ENCODE results near the gene HKDC1.
"Not testable (repeated sequence)": the region's sequence is repeated elsewhere in the genome, so short reads cannot be mapped to it uniquely, and the experiment has no call there.

Gene HKDC1

DNA sequence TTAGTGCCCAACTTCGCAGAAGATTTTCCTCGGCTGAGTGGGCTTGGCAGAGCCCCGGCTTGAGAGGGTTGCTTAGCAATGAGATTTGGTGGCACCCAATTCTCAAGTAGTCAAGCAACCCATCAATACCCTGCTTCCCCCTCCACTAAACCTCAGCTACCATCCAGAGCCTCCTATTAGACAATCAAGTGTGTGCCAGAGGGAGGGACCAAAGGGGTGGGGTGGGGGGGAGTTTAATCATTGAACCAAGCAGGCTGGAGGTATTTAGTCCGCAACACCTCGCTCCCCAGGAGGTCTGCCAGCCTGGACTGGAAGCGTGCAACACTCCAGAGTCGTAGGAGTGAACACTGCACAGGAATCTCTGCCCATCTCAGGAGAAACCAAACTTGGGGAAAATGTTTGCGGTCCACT is at the start of gene HKDC1:
TSS of gene HKDC1 (plus strand) at position 292 of the 411 bp plus-strand sequence. CDS start at position 396, 104 bp downstream.
- no peak for DNase-seq (ENCODE audit: low read depth in 2 of 3, low spot score in 2 of 3)

- no peak for DNase-seq (ENCODE audit: low read depth in 2 of 3, low spot score in 2 of 3)
Measured at GRCh38 chr10:69172241-69172982, 47.7 kb upstream of the HKDC1 start.

DNA sequence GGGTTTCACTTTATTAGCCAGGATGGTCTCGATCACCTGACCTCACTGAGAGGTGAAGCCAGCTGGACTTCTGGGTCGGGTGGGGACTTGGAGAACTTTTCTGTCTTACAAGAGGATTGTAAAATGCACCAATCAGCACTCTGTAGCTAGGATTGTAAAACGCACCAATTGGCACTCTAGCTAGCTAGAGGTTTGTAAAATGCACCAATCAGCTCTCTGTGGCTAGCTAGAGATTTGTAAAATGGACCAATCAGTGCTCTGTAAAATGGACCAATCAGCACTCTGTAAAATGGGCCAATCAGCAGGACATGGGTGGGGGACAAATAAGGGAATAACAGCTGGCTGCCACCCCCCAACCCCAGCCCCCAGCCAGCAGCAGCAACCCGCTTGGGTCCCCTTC is 44.8 kb upstream of the HKDC1 start:
- not testable (repeated sequence) for DNase-seq (ENCODE audit: low read depth in 2 of 3, low spot score in 2 of 3)

DNA sequence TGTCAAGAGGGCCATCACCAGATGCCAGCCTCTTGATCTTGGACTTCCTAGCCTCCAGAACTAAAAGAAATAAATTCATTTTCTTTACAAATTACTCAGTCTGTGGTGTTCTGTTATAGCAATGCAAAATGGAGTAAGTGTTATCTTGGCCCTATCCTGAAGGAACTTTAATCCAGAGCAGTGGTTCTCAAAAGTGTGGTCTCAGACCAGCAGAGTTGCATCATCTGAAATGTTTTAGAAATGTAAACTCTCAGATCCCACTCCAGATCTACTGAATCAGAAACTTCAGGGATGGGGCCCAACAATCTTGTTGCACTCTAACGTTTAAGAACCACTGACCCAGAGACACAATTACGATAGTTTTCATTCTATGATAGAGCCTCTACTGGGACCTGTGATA is 43.3 kb upstream of the HKDC1 start:
- no peak for DNase-seq (ENCODE audit: low read depth in 2 of 3, low spot score in 2 of 3)

DNA sequence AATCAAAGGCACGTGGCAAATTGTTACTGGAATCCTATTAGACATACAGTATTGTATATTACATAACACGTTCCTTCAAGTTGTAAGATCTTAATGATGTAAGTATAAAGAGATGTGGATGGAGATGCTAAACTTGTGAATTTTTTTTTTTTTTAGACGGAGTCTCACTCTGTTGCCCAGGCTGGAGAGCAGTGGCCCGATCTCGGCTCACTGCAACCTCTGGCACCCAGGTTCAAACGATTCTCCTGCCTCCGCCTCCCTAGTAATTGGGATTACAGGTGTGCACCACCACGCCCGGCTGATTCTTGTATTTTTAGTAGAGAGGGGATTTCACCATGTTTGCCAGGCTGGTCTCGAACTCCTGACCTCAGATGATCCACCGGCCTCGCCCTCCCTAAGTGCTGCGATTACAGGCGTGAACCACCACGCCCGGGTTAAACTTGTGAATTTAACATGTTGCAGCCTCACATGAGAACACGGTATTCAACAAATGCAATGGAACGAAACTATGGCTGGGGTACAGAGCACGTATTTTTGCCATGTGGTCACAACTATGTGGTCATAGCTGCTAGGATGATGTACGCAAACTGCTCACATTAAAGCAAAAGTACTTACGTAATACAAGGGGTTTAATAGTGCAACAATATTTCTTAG is 40.9 kb upstream of the HKDC1 start:
- DNase-seq (ENCODE audit: low read depth in 2 of 3, low spot score in 2 of 3) = peak in 2 of 3 experiments; percentile 12 to 15

DNA sequence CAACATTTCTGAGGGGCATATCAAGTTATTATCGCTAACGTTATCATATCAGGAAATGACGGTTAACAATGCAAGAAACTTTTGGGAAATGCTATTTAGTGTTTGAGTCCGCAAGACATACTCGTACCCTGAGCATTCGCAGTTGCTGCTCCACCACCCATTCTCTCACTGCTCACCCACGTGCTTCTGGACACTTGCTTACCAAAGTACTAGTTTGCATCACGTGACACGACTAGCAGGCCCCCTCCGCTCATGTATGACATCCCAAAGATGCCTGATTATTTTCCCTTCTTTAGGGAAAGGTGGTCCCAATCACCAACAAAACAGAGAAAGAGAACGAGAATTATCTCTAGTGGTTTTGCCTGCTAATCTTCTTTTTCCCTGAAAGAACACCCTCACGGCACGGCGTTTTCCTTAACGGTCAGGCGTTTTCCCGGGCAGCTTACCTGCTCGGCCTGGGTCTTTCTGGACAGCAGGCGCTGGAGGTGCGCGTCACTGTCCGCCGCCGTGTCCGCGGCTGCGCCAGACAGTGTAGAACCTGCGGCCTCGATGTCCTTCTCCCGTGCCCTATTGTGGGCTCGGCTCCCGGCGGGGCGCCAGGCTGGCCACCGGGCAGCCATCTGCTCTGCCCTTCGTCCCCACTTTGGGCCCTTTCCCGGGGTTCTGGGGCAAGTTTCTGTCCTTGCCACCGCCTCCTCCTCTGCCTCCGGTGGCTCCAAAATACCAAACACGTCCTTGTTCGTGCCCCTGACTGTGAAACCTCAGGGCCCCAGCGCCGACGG is 40.2 kb upstream of the HKDC1 start, which contains the start of gene SUPV3L1:
TSS of gene SUPV3L1 (plus strand) at position 492 of the 782 bp plus-strand sequence. CDS start at position 550, 58 bp downstream.
- DNase-seq (ENCODE audit: low read depth in 2 of 3, low spot score in 2 of 3) = peak; percentile 68 to 90 (median 86)

- DNase-seq (ENCODE audit: low read depth in 2 of 3, low spot score in 2 of 3) = peak in 1 of 3 experiments; percentile 4
Measured at GRCh38 chr10:69180525-69181204, 39.5 kb upstream of the HKDC1 start.

DNA sequence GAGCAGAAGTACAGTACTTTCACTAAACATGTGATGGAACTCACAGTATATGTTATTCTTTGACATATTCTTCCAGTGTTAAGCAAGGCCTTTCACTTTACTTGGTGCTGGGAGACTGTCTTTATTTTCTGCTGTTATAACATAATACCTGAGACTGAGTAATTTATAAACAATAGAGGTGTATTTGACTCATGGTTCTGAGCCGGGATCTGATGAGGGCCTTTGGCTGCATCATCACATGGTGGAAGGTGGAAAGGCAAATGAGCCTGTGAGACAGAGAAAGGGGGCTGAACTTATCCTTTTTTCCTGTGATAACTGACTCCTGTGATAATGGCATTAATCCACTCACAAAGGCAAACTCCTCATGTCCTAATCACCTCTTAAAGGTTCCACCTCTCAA is 38.7 kb upstream of the HKDC1 start:
- DNase-seq (ENCODE audit: low read depth in 2 of 3, low spot score in 2 of 3) = no peak

- DNase-seq (ENCODE audit: low read depth in 2 of 3, low spot score in 2 of 3) = no peak
Measured at GRCh38 chr10:69182005-69182404, 38.1 kb upstream of the HKDC1 start.

- no peak for DNase-seq (ENCODE audit: low read depth in 2 of 3, low spot score in 2 of 3)
Measured at GRCh38 chr10:69186524-69186923, 33.6 kb upstream of the HKDC1 start.

DNA sequence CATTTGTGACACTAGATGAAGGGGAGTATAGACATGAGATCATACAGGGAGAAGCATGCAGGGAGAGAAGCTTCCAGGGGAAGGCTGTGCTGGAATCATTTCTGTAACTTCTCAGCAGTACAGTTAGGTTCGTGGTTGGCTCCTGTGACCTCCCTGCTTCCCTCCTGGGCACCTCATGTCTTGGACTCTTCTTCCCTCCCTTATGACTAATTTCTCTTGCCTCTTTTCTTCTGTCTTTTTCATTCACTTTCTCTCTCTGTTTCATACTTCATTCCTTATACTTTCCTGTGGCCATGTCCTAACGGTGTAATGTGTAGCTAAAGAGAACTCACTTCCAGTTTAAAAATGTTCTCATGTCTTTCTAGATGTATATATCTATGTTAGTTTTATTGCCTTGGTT is 19.1 kb upstream of the HKDC1 start:
- no peak for DNase-seq (ENCODE audit: low read depth in 2 of 3, low spot score in 2 of 3)

DNA sequence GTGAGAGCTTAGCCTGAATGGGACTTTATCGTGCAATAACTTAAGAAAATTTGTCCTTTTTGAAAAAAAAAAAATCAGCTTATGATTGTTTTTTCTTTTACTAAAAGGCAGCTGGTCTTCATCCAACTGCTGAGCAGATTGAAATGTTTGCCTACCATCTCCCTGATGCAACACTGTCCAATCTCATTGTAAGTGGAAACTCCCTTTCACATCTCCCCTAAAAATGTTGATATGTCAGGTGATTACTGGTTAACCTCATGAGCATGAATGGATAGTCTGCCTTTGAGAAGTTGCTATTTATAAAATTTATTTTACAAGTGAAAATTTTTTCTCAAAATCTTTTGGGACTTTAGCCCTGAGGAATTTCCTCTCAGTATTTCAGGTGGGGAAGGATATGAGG is 17.8 kb upstream of the HKDC1 start:
- no peak for DNase-seq (ENCODE audit: low read depth in 2 of 3, low spot score in 2 of 3)

DNA sequence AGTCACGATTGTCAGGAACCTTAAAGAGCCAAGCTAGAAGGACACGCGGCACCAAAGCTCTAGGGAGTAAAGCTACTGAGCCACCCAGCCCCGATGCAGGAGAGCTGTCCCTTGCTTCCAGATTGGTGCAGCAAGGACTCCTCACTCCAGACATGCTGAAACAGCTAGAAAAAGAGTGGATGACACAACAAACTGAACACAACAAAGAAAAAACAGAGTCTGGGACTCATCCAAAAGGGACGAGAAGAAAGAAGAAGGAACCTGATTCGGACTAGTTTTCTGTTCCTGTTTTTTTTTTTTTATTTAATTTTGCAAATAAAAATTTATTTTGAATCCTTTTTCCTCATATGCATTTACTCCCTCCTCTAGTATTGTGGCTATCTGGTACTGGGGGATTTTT is 11.4 kb upstream of the HKDC1 start:
- DNase-seq (ENCODE audit: low read depth in 2 of 3, low spot score in 2 of 3) = no peak

GRCh38 chr10:69209787-69210484 is 10.2 kb upstream of the HKDC1 start:
- no peak for DNase-seq (ENCODE audit: low read depth in 2 of 3, low spot score in 2 of 3)

GRCh38 chr10:69211104-69211503 is 9.0 kb upstream of the HKDC1 start:
- no peak for DNase-seq (ENCODE audit: low read depth in 2 of 3, low spot score in 2 of 3)

DNA sequence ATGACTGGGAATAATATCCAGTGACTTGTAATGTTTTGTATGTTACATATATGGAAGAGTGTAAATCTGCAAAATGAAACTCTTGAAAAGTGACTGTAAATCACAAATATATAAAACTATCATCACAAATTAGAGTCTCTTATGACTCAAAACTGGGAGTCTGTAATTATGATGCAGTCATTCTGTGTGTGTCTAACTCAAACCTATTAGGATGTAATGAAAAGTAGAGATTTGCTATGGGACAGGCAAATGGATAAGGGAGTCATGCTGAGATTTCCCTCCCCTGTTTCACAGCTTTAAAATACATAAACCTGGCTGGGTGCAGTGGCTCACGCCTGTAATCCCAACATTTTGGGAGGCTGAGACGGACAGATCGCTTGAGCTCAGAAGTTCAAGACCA is 8.6 kb upstream of the HKDC1 start:
- no peak for DNase-seq (ENCODE audit: low read depth in 2 of 3, low spot score in 2 of 3)

DNA sequence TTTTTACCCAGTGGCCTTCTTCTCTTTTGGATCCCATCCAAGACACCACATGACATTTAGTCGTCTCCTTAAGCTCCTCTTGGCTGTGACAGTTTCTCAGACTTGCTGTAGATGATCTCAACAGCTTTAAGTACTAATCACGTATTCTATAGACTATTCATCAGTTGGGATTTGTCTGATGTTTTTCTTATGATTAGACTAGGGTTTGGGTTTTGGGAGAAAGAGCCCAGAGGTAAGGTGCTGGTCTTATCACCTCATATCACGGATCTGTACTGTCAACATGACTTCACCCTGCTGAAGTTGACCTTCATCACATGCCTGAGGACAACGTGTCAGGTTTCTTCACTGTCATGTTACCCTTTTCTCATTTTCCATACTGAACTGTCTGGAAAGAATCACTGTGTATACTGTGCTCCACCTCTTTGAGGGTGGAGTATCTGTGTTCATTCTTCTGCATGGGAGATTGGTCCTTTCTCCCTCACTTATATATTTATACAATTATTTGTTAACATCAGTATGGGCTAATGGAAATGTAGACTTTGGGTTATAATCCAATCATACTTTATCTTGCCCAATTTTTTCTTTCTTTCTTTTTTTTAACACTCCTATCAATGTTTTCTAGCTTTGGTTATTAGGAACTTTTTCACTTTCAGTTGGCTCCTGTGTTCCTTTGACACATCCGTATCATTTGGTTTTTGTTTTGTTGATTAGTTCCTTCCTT is 6.4 kb upstream of the HKDC1 start:
- no peak for DNase-seq (ENCODE audit: low read depth in 2 of 3, low spot score in 2 of 3)

DNA sequence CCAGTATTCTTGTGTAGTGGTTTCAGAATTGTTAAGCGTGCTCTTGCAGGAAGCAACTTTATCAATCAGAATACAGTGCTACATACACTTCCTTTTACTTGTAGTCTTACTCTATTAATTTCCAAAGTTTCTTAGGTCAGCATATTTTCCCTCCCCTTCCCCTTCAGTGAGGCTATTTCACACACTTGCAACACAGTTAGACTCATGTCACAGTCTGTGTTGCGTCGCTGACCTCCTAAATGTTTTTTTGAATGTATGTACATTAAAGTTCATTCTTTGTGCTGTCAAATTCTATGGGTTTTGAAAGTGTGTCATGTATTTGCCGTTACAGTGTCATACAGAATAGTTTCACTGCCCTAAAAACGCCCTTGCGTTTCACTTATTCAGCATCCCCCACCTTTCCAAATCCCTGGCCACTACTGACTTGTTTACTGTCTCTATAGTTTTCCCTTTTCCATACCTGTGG is 5.4 kb upstream of the HKDC1 start:
- no peak for DNase-seq (ENCODE audit: low read depth in 2 of 3, low spot score in 2 of 3)

GRCh38 chr10:69215405-69216171 is 4.5 kb upstream of the HKDC1 start:
- no peak for DNase-seq (ENCODE audit: low read depth in 2 of 3, low spot score in 2 of 3)
